Activated CD8-positive, alpha-beta memory T cell treated with anti-CD3 and anti-CD28 coated beads for 24 hours (primary cell): ENCODE results near the gene TNFRSF14.

Source experiments
- DNase-seq: peaks from one replicate; pipeline ENCODE4 v3.0.0-alpha.2; 2020

The TNFRSF14 gene

DNA sequence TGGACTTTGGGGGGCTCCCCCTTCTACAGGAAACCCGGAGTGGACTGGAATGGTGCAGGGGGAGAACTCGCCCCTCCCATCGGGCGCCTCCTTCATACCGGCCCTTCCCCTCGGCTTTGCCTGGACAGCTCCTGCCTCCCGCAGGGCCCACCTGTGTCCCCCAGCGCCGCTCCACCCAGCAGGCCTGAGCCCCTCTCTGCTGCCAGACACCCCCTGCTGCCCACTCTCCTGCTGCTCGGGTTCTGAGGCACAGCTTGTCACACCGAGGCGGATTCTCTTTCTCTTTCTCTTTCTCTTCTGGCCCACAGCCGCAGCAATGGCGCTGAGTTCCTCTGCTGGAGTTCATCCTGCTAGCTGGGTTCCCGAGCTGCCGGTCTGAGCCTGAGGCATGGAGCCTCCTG, at the start of gene TNFRSF14:
Gene TNFRSF14 (plus strand): TSS at position 95 of the 401 bp plus-strand sequence. CDS start 294 bp downstream, at position 389.
- peak; percentile 89 for DNase-seq

DNA sequence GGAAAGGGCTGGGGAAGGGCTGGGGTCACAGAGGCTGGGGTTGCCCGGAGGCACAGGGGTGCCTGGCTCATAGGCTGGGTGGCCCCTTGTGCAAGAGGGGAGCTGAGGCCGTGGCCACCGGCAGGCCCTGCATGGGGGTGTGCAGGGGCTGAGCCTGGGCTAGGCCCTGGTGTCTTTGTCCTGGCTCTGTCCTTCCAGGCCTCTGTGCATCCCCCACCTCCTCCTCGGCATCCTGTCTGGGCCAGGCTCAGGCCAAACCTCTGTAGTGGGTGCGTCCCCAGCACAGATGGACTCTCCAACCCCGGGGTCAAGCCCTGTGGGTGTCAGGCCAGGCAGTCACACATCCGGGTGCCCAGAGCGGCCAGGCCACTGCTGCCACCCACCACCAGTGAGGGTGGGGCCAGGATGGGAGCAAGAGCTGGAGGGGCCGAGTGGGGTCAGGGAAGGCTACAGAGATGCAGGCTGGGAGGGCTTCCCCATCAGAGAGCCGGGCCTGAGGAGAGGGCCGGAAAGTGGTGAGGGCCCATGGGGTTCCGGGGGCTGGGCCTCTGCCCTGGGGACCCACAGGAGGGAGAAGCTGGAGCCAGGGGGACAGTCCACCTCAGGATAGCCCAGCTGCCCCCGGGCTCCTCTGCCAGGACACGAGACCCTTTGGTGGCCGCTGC, 49.1 kb upstream of the TNFRSF14 start:
- DNase-seq: no peak

DNA sequence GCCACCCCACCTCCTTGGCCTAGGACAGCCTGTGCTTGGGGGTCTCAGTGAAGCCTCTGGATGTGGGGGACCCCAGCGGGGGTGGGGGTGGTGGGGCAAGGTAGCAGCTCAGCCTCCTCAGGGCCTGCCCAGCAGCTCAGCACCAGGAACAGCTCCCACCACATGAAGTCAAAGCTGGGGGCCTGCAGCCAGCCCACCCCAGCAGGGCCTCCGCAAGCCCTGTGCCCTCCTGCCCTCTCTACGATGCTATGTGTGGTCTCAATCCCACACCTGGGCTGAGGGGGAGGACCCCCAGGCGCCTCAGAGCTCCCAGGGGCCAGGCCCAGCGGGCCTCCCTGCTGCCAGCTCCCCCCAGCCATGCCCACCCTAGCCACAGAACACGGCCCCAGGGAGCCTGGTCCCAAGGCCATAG, 48.4 kb upstream of the TNFRSF14 start:
- no peak for DNase-seq

DNA sequence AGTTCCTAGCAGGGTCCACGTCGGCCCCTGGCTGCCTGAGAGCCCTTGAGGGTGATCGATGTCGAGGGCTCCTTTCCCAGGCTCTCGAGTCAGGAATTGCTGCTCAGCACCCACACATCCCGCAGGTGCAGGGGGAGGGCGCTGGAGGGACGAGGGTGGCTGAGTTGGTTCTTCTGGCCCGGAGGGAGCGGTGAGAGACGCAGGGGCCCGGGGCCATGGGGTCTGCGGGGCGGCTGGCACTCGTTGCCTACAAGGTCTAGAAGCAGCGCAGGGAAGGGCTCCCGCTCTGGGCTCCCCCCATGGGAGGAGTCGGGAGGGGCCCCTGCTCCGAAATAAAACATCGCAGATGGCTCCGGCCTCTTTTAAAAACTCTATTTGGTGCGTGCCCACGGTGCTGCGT, 48.0 kb upstream of the TNFRSF14 start:
- DNase-seq: no peak

DNA sequence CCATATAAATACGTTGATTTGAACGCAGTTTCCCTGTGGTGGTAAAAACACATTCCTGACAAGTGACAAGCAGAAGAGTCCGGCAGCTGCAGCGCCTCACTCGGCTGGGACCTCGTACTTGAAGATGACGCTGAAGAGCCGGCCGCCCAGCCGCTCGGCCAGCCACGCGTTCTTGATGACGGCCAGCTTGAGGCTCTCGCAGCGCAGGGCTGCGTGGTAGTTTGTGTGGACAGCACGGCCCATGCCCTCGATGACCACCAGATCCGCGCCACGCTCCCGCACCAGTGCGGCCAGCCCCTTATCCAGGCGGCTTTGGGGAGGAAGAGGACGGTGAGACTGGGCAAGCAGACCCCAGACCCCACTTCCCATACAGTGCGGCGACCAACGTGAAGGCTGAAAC, 47.4 kb upstream of the TNFRSF14 start:
- DNase-seq: no peak

DNA sequence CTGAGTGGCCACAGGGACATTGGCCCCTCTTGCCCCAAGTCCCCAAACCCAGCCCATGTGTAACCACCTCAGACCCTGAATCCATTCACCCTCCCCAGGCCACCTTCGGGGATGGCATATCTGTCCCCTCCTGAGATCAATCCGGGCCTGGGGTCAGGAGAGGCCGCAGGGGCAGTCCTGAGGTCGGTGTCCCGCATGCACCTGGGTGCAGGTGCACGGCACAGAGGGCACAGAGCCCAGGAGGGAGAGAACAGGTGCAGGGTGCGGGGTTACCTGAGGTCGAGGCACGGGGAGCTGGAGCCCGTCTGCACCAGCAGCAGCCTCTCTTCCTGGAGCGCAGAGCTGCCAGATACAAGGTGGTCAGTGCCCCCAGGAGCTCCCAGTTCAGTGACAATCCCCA, 46.6 kb upstream of the TNFRSF14 start:
- no peak for DNase-seq

DNA sequence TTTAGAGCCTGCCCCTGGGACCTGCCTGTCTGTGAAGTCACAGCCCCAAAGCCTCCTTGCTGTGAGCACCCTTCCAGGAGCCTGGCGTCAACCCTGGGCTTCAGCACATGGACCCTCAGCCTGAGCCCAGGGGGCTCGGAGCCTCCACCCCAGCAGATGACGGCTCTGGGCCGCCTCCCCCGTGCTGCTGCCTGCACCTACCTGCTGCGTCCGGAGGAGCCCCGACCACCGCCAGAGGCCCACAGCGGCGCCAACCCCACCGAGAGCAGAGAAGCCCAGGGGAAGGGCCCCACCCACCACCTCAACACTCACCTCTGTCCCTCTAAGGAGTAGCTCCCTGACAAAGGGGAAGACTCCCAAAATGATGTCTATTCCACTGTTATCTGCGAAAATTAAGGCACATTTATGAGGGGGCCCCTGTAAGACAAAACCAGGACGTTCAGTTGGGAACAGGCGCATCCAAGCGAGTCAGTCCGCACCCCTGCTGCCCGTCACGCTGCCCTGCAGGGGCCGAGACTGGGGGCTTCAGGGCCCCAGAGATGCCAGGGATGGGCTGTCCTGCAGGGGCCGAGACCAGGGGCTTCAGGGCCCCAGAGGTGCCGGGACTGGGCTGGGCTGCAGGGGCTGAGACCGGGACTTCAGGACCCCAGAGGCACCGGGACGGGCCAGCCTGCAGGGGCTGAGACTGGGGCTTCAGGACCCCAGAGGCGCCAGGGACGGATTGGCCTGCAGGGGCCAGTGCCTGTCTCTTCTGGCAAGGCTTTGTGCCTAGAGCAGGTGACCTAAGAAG, 45.6 kb upstream of the TNFRSF14 start:
- no peak for DNase-seq

DNA sequence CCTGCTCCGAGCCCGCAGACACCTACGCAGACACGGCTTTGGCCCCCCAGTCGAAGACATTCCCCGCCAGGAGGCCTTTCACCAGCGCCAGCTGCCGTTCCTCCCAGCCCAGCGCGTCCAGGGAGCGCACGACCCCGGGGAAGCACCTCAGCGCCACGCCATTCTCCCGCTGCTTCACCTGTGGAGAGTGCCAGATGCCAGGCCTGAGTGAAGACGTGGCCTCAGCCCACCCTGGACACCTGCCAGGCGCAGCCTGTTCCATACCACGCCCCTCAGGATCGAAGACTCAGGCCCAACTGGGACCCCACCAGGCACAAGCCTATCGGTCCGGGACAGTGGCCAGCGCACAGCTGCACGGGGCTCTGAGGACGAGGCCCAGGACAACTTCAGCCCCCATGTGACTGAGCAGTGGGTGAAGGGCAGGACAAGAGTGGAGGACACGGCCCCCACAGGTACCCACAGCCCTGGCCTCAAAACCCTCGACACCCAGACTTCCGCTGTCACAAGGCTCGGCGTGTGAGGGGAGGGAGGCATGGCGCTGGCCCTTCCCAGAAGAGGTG, 43.2 kb upstream of the TNFRSF14 start:
- DNase-seq: no peak

DNA sequence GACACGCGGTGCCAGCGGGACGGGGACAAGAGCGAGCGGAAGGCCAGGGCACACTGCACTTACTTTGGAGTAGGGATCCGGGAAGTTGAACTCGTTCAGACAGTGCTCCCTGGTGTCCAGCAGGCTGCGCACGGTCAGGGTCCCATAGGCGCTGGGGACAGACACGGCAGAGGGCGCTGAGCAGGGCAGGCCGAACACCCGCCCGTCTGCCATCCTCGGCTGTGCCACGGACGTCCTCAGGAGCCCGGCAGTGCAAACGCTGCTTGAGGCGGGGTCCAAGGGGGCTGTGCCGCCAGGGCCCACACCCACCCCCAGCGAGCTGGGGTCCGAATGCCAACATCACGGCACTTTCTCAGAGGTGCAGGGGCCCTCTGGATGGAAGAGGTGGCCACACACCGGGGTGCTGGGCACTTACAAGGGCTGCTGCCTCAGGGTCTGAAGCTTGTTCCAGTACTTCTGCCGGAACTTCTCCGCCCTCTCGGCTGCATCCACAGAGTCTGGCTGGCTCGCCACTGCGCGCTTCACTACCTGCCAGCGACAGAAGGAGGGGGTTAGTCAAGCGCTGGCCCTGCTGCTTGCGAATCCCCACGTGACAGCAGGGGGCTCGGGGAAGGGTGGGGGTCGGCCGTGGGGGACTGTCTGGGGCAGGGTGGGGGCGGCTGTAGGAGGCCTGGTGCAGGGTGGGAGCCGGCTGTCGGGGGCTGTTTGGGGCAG, 42.1 kb upstream of the TNFRSF14 start:
- DNase-seq: no peak

DNA sequence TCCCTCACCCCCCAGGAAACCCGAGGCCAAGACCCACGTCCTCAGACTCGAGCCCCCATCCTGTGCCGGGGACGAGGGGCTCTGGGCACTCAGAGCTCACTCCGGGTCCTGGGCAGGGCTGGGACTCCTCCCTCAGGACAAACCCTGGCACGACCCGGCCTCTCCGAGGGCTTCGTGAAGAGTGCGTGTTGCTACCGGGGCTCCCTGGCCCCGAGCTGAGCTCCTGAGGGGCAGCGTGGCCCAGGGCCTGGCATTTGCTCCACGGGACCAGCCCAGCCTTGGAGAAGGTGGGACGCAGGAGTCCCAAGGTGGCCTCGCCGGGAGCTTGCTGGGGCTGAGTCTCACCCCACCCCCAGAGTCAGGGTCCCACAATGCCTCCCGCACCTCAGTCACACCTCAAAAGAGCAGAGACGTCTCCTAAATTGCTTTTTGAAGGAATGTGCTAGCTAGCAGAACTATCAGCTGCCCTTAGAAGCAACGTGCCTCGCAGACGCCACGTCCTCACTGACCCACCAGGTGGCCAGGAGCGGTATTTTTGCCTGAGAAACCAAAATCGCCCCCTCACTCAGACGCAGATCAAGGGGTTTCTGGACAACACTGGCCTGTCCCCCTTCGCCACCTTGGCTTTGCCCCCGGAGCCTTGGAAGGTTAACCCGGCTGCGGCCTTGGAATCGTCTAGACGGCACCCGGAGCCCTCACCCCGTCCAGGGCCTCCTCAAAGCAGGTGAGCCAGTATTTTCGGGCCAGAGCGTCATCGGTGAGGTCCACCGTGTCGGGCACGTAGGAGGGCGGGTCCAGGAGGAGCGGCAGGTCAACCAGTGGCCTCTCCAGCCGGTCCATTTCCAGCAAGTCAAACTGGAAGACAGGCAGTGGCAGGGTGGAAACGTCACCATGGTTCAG, 41.1 kb upstream of the TNFRSF14 start:
- no peak for DNase-seq

DNA sequence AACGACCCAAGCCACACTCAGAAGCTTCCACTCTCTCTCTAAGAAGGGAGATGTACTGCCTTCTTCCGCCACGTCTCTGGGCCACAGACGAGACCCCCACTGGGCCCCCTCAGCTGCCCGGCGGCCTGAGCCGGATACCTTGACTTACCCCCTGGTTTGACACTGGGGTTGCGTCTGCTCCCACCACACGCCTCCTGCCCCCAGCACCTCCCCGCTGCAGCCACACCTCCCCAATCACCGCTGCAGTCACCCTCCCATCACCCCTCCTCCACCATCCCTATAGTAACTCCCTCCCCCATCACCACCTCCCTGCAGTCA, 40.4 kb upstream of the TNFRSF14 start:
- DNase-seq: no peak

DNA sequence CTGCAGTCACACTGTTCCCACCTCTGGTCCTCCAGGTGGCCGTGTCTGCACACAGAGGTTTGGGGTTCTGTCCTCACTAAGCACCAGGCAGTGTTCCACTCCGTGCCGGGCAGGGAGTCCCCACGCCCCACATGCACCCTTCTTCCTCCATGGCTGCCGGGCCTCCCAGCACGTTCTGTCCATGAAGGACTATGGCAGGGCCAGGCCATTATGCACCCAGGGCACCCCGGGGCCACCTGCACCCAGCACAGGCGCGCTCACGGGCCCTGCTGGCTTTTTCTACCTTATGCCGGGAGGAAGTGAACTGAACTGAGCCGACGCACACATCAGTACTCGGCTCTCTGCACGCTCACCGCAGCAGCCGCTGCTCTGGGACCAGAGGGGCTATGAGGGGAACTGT, 40.0 kb upstream of the TNFRSF14 start:
- no peak for DNase-seq

DNA sequence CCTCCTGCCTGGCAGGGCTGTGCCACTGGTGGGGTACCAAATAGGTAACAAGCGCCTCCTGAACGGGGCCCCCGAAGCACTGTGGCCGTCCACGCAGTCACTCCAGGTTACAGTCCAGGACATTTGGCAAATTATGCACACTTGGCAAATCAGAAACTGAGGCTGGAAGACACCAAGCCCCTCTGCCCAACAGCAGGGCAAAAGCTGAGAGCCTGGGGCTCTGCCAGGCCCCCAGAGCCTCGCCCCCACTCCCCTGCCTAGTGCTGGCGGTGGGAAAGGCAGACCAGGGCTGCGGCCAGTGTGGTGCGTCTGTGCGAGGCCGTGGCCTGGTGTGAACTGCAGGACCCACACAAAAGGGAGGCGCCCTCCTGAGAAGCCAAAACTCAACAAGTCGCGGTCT, 39.2 kb upstream of the TNFRSF14 start:
- DNase-seq: no peak

DNA sequence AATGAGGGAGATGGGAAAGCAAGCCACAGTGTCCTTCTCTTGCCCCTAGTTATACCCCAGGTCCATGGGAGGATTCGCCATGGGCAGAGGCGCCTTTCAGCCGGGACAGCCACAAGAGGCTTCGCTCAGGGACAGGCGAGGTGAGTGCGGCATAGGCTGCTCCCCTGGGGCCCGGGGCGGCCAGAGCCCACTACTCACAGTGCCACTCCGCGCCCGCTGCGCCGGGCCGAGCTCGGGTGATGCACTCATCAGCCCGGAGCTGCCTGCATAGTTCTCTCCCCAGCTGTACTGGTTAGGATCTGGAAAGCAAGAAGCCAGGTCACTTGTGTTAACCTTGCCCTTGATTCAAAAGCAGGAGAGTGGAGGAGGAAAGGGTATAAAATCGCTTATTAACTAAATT, 38.2 kb upstream of the TNFRSF14 start:
- DNase-seq: no peak

DNA sequence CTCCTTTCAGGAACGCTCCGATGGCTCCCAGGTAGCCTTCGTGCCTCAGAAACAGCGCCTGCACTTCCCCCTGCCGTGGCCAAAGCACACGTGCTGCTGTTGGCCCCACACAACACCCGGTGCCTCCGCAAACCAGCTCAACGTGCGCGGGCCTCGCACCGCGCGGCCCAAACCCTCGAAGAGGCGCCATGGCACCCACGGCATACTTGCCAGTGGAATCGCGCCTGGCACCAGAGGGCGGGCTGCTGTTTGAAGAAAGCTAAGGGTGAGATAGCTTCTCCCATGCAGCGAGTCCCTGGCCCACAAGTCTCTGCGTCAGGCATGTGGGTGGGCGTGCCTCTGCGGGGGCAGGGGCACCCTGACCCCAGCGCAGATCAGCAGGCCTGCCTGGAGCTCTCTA, 37.6 kb upstream of the TNFRSF14 start:
- DNase-seq: no peak

DNA sequence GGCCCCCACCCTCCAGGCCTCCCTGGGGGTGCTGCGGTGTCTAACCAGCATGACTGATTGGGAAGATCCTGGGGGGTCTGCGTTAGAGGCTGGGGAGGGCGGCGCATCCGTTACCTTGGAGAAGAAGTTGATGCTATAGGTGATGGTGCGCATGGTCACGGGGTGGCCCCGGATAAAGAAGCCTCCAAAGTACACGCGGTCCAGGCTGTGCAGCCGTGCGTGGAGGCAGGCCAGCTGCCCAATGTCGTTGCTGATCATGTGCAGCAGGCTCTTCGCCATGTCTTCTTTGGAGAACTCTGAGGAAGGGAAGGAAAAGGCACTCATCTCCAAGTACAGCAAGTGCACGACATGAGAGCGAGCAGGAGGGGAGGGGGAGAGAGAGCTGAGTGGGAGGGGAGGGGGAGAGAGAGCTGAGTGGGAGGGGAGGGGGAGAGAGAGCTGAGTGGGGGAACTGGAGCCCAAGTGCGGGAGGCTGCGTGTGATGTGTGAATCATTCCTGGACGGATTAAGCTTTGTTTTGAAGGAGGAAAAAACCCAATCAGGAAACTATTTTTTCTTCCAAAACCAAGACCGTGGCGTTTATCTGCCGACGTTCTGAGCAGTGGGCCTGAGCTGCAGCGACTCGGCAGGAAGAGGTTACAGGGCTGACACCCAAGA, 37.0 kb upstream of the TNFRSF14 start:
- DNase-seq: no peak

DNA sequence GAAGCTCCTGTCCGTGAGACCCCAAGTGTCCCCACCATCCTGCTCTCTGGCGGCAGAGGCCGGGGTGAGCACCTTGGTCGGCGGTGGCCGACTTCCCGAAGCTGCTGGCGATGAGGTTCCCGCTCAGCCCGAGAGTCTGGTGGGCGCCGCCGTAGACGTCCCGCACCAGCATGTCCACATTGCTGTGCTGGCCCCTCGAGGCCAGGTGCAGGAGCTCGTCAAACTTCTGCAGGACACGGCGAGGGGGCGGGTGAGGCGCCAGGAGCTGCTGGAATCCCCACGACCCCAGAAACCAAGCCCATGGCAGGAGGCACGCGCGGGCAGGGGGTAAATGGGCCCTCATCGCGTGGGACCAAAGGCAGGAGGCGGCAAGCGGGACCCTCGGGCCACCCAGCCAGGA, 36.4 kb upstream of the TNFRSF14 start:
- DNase-seq: no peak

DNA sequence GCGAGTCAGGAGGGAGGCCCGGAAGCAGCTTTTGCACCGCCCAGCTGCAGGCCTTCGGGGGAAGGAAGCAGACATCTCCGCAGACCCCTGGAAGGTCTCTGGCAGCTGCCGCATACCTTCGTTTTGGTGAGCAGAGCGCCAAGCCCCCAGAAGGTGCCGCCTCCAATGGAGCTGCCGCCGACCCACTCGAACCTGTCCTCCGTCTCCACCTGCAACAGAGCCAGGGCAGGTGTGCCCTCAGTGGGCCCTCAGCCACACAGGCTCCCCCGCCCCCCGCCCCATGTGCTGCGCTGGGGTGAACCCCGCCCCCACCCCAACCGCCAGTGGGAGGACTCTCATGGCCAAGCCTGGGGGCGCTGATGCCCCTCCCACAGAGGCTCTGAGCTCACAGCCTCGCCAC, 36.0 kb upstream of the TNFRSF14 start:
- DNase-seq: no peak

DNA sequence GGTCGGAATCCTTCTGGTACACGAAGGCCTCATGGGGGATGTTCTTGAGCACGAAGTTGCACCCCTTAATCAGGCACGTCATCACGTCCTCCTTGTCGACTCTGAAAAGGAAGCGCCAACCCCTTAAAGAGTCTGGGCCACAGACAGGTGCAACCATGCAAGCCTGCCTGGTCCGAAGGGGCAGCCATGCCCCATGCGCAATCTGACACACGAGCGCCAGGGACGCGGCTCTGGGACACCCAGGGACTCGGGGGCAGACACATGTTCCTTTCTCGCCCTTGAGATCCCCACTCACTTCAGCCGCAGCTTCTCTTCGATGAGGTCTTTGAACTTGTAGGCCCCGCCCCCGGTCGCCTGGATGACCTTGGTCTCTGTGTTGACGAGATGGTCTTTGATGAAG, 35.4 kb upstream of the TNFRSF14 start:
- DNase-seq: no peak

DNA sequence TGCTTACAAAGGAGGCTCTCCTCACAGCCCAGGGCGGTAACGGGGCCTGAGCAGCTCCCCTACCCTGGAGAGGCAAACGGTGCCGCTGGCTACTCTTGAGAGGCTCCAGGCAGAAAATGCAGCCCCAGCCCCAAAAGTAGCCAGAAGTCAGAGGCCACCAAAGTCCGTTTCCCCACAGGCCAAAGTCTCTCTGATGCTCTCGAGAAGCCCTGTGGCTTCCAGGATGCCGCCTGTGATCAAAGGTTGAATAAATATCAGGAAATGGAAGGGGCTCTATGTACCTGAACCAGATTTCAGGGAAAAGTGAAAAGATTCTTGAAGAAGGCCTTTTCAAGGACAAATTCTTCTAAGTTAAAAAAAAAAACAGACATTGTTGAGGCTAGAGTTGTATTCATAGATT, 33.9 kb upstream of the TNFRSF14 start:
- no peak for DNase-seq

DNA sequence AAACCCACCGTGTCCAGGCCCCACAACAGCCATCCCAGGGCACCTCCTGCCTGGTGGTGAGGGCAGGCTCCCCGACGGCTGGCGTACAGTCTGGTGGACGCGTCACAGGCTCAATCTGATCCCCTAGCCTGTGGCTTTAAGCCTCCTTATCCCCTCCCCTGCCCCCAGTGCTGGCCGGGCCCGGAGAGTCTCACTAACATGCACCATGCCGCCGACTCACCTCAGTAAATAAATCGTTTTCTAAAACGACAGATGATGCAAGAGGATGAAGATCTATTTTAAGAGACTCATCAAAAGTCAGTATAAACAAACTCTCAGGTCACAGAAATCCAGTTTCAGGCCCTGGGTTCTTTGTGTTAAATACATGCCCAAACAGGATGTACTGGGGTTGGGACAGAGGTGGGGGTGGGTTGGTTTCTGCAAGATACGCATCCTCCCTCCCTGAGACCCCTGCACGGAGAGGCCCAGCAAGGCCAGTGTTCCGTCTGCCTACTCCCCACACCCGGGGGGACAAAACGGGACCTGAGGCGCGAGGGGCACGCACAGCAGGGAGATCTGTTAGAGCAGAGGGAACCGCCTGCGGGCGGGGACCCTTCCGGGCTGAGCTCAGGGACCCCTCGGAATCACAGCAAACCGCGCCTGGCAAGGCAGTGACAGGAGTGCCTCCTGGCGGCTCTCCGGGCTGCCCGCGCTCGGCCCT, 32.8 kb upstream of the TNFRSF14 start:
- peak; percentile 77 for DNase-seq
